HepG2 (cell line): ENCODE measurements around the gene CHN1. TPM values are rescaled to one million over a fixed set of nuclear protein-coding genes. Genes with fewer than 3 reads are reported as not detected.

Experiments
- ATAC-seq: fragments of 200-7000 bp; cut with Tn5 transposase; 3 replicates; pipeline ENCODE4 v1.9.1; 2020; ENCODE audit warnings: mild to moderate bottlenecking, moderate library complexity
- BruUV-seq: library from RNA; stranded (reverse); fragments of 400-500 nt; replicated peaks from 2 replicates; lab custom pipeline; 2021; lab: Mats Ljungman, UMichigan
- CTCF ChIA-PET: fragments of 300-600 bp; formaldehyde crosslinking; extraction: SDS; loops from one replicate; lab custom pipeline; 2021; ENCODE audit warnings: low total read pairs, inconsistent platforms, low intra/inter-chr PET ratio; lab: Yijun Ruan, JAX
- POLR2A ChIA-PET: fragments of 350-600 bp; sonication (Branson Sonifier 250); formaldehyde crosslinking; loops from one replicate; lab custom pipeline; 2020; ENCODE audit warnings: antibody characterized with exemption, inconsistent platforms; lab: Yijun Ruan, JAX
- DNase-seq: peaks from one replicate; pipeline ENCODE4 v3.0.0-alpha.2; 2015; ENCODE audit warnings: low spot score
- FAIRE-seq: peaks from 3 replicates; lab custom pipeline; 2011; peaks lifted over from hg19 to GRCh38; lab: Jason Lieb, UNC
- H2AFZ ChIP-seq: one replicate; pipeline ENCODE4 v1.6.1; 2011; ENCODE audit warnings: low read length, inconsistent platforms
- H3K27ac ChIP-seq: fragments of 300-600 bp; 3 replicates; pipeline ENCODE4 v1.8.0; 2011; ENCODE audit warnings: mixed run types, mild to moderate bottlenecking, mixed read lengths, low read length, inconsistent platforms; ENCODE audit not compliant: insufficient read depth; ENCODE audit errors: extremely low read length
- H3K27me3 ChIP-seq, 2 experiments: fragments of 200-600 bp in 1 of 2; 2 replicates in 1 of 2; 3 replicates in 1 of 2; pipeline versions ENCODE4 v1.6.0 to v1.8.0; 2011; ENCODE audit warnings: low read length in 2 of 2, mild to moderate bottlenecking in 2 of 2, moderate library complexity in 2 of 2, inconsistent platforms in 1 of 2; ENCODE audit not compliant: insufficient read depth in 2 of 2, control insufficient read depth in 1 of 2
- H3K36me3 ChIP-seq, 2 experiments: fragments of 200-600 bp in 1 of 2; replicated peaks in 1 of 2; 2 replicates in 1 of 2; 3 replicates in 1 of 2; pipeline versions ENCODE4 v1.5.1 to v1.8.0; 2011; ENCODE audit warnings: low read length in 2 of 2, inconsistent platforms in 1 of 2; ENCODE audit not compliant: insufficient read depth in 2 of 2, control insufficient read depth in 1 of 2
- H3K4me1 ChIP-seq: 2 replicates; pipeline ENCODE4 v1.5.1; 2012; ENCODE audit warnings: low read length, inconsistent platforms; ENCODE audit not compliant: insufficient read depth
- H3K4me2 ChIP-seq: 2 replicates; pipeline ENCODE4 v1.6.0; 2011; ENCODE audit warnings: low read depth, low read length, inconsistent platforms
- H3K4me3 ChIP-seq, 3 experiments: fragments of 200-600 bp in 1 of 3; sonication (generic), shearing (Covaris generic) in 1 of 3; replicated peaks in 1 of 3; 2 replicates each; pipeline ENCODE4 v1.5.1; 2011 to 2016; ENCODE audit warnings: low read length in 3 of 3, inconsistent platforms in 2 of 3, low read depth in 2 of 3, mild to moderate bottlenecking in 2 of 3, control low read depth in 1 of 3, mixed read lengths in 1 of 3; ENCODE audit not compliant: insufficient read depth in 1 of 3
- H3K79me2 ChIP-seq: one replicate; pipeline ENCODE4 v1.6.1; 2011; ENCODE audit warnings: low read length, inconsistent platforms; ENCODE audit not compliant: insufficient read depth
- H3K9ac ChIP-seq: 2 replicates; pipeline ENCODE4 v1.6.0; 2011; ENCODE audit warnings: mild to moderate bottlenecking, low read depth, low read length, inconsistent platforms; ENCODE audit not compliant: insufficient read depth
- H3K9me3 ChIP-seq: 2 replicates; pipeline ENCODE4 v1.5.1; 2012; ENCODE audit warnings: mild to moderate bottlenecking, low read length
- H4K20me1 ChIP-seq: 2 replicates; pipeline ENCODE4 v1.6.0; 2011; ENCODE audit warnings: inconsistent platforms, mild to moderate bottlenecking, low read length, moderate library complexity; ENCODE audit not compliant: insufficient read depth
- HNRNPK ChIP-seq: fragments of 200-400 bp; formaldehyde crosslinking; IDR thresholded peaks from 2 replicates; pipeline ENCODE4 v1.6.1; 2018; ENCODE audit warnings: low read length, low read depth, moderate library complexity, mild to moderate bottlenecking; ENCODE audit not compliant: poor library complexity, severe bottlenecking
- PHF8 ChIP-seq: sonication (generic); formaldehyde crosslinking; IDR thresholded peaks from 2 replicates; pipeline ENCODE4 v1.5.0; 2020; ENCODE audit warnings: missing genetic modification reagents
- RAD21 ChIP-seq: fragments of 450-650 bp; formaldehyde crosslinking; IDR thresholded peaks from 2 replicates; pipeline ENCODE4 v1.5.0; 2020; ENCODE audit warnings: mild to moderate bottlenecking
- SATB2 ChIP-seq: sonication (generic); formaldehyde crosslinking; IDR thresholded peaks from 2 replicates; pipeline ENCODE4 v1.5.0; 2020; ENCODE audit warnings: missing genetic modification reagents
- SMARCC2 ChIP-seq: fragments of 450-650 bp; IDR thresholded peaks from 2 replicates; pipeline ENCODE4 v1.6.1; 2017; ENCODE audit warnings: antibody characterized with exemption, mild to moderate bottlenecking
- SMC3 ChIP-seq: IDR thresholded peaks from 2 replicates; pipeline ENCODE4 v1.6.1; 2011; ENCODE audit warnings: low read length, improper control_type of control experiment
- STAG1 ChIP-seq: sonication (generic); formaldehyde crosslinking; IDR thresholded peaks from 2 replicates; pipeline ENCODE4 v1.4.0; 2020; ENCODE audit warnings: missing genetic modification reagents
- ZNF263 ChIP-seq: sonication (generic); formaldehyde crosslinking; IDR thresholded peaks from 2 replicates; pipeline ENCODE4 v1.4.0; 2020; ENCODE audit warnings: missing genetic modification reagents
- WGBS: methylation state at CpG from one replicate; pipeline ENCODE4 v1.1.6; 2017; ENCODE audit warnings: low lambda C conversion rate; 5-methylcytosine and 5-hydroxymethylcytosine counted together
- in situ Hi-C: cut with HindIII; loops from 2 replicates; pipeline ENCODE4 v1.10.0; 2017; ENCODE audit warnings: low pct_unique_long_range_greater_than_20kb; ENCODE audit not compliant: extremely low pct_ligation_motif_present
- intact Hi-C: fragments of 100-400 bp; cut with micrococcal nuclease; formaldehyde crosslinking; loops from one replicate; pipeline ENCODE4 v1.10.0; 2022; ENCODE audit not compliant: unreplicated experiment
- polyA plus RNA-seq, 8 experiments: library from polyadenylated mRNA; depleted of rRNA in 3 of 8; stranded (reverse) in 7 of 8; unstranded in 1 of 8; fragments of >200 nt; fragmentation: Illumina TruSeq in 4 of 8; extraction: Trizol in 4 of 8; gene quantifications; 2 replicates each; pipeline versions ENCODE4 v1.2.1 to v1.2.3, GENCODE V29; 2011 to 2016; ENCODE audit warnings: low read depth in 4 of 8, missing spikeins in 1 of 8, mixed read lengths in 1 of 8; ENCODE audit not compliant: insufficient read depth in 1 of 8
- total RNA-seq, 5 experiments: library from RNA; depleted of rRNA; stranded (reverse); fragments of >200 nt; fragmentation: Illumina TruSeq; extraction: Trizol; gene quantifications; 2 replicates each; pipeline ENCODE4 v1.2.3, GENCODE V29; 2016; ENCODE audit warnings: low read depth in 1 of 5
- TF ChIP-seq, protein P1 (sequence below): sonication (generic); formaldehyde crosslinking; IDR thresholded peaks from 2 replicates; pipeline ENCODE4 v1.5.0; 2020; ENCODE audit warnings: mild to moderate bottlenecking, missing genetic modification reagents, moderate library complexity

Gene CHN1
- total and polyA plus RNA-seq, 2 of the 13 experiments (the other 11 are each of a cell fraction or from before 2014, with no cell fraction given), result 2.8 to 3.5 TPM

DNA sequence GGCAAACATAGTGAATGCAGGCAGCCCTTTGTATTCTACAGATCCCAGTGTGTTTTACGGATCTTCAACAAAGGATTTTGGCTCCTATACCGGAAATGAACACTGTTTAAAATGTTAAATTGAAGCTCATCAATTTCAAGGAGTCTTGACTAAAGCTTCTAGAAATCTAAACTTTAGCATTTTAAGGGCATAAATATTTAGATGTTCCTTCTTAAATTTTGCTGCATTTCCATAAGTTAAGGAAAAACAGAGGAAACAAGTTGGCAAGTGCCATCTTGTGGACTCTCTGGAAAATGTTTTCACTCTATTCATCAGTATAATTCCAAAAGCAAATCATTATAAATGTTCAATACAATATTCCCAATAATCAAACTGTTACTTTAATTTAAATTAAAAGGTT, 19.6 kb downstream of the CHN1 start:
- Histone ChIP-seq H3K9ac (no peak overlapping the region), H3K27ac (no peak overlapping the region), H2AFZ (no peak overlapping the region), H3K9me3 (no peaks in the 10 kb centered on the region), H3K4me3 (no peak overlapping the region), H3K36me3 (no peaks in the 10 kb centered on the region), H3K27me3 (no peaks in the 10 kb centered on the region; a peak in 1 of 5 replicates), H3K4me1 (no peaks in the 10 kb centered on the region), H3K4me2 (no peak overlapping the region), H4K20me1 (no peaks in the 10 kb centered on the region), H3K79me2 (no peaks in the 10 kb centered on the region)
- POLR2A ChIA-PET, result no interaction called here
- DNase-seq, result peak; percentile 14
- TF ChIP-seq ZNF263 (CRISPR knock-in tag) (no peak), PHF8 (no peak), SMARCC2 (no peak), SATB2 (no peak), STAG1 (CRISPR knock-in tag) (peak; percentile 66), SMC3 (peak; percentile 55), HNRNPK (no peak), RAD21 (CRISPR knock-in tag) (peak; percentile 20; the same call in 1 of the 2 replicates)
- TF ChIP-seq, protein P1, sequence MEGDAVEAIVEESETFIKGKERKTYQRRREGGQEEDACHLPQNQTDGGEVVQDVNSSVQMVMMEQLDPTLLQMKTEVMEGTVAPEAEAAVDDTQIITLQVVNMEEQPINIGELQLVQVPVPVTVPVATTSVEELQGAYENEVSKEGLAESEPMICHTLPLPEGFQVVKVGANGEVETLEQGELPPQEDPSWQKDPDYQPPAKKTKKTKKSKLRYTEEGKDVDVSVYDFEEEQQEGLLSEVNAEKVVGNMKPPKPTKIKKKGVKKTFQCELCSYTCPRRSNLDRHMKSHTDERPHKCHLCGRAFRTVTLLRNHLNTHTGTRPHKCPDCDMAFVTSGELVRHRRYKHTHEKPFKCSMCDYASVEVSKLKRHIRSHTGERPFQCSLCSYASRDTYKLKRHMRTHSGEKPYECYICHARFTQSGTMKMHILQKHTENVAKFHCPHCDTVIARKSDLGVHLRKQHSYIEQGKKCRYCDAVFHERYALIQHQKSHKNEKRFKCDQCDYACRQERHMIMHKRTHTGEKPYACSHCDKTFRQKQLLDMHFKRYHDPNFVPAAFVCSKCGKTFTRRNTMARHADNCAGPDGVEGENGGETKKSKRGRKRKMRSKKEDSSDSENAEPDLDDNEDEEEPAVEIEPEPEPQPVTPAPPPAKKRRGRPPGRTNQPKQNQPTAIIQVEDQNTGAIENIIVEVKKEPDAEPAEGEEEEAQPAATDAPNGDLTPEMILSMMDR, result peak; percentile 50
- intact Hi-C loops, result loop anchor here (1.0 to 5.0 kb wide), 2 partner anchors 214 to 283 kb away; no protein-coding TSS in a partner anchor
- no TSS peak for BruUV-seq
- no peak for FAIRE-seq
- ATAC-seq, result no peak
- 32% methylated on average over 2 of the region's 2 CpGs for WGBS
- CTCF ChIA-PET, result interaction anchor here (1.2 to 2.2 kb wide), 3 partner anchors 214 to 285 kb away, joined by 3 to 28 read pairs (median 6); no protein-coding TSS in a partner anchor
- in situ Hi-C loops, result loop anchor here (5.0 kb wide), 1 partner anchor 213 kb away; no protein-coding TSS in a partner anchor
